Measurements from ENCODE around the gene SEC14L1. TPM values are rescaled to one million over a fixed set of nuclear protein-coding genes. Genes with fewer than 3 reads are reported as not detected.

SEC14L1 gene
- total RNA-seq, 1 donor from 2014 or later, result 83.5 TPM

DNA sequence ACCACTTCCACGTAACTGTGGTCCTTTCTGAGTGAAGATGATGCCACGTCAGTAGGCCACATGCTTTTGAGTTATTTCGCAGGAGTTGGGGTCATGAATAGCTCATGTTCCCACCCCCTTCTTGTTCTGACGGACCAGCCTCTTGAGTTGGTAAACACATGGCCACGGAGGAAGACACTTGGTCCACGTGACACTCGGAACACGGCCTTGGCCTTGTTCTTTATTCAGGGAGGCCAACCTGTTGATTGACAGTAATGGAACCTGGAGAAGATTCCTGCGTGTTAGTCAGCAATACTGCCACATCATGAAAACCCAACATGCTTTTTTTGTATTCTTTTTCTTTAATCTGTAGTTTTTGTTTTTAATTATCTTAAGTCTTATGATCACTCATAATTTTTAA is 56.3 kb downstream of the SEC14L1 start:
- Histone ChIP-seq H3K9ac (ENCODE audit: low read depth in 1 of 3, low read length in 3 of 3) (no peak overlapping the region), H3K9me3 (ENCODE audit: control insufficient read depth in 3 of 3, low read length in 3 of 3) (no peaks in the 10 kb centered on the region), H3K27ac (ENCODE audit: low read depth, low read length) (no peak overlapping the region), H3K36me3 (ENCODE audit: control insufficient read depth in 3 of 3, insufficient read depth in 3 of 3, low read length in 3 of 3) (peaks cover 59 to 76% (median 71%) of the 10 kb centered on the region in 3 donors), H3K27me3 (ENCODE audit: control insufficient read depth in 3 of 3, insufficient read depth in 3 of 3, low read length in 3 of 3) (no peaks in the 10 kb centered on the region), H3K4me3 (ENCODE audit: low read length in 3 of 3) (no peak overlapping the region), H3K4me1 (ENCODE audit: control insufficient read depth in 3 of 3, insufficient read depth in 3 of 3, low read length in 3 of 3) (peaks cover 0 to 5% (median 0%) of the 10 kb centered on the region in 3 donors)

DNA sequence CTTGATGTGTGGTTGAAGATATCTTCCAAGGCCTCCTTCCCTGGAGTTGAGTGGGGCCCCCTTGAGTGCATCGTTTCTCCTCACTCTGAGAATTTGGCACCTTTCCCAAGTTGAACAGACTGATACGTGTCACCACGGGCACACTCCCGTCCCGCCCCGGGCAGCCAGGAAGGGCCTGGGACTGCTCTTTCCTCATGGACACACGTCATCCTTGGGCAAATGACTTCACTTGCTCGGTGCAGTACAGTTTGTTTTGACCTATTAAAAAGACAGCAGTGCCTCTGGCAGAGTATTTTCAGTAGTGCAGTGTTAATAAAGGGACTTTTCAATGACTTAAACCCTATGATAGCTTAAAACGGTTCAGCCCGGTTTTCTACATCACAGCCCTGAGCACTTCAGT is 59.9 kb downstream of the SEC14L1 start:
- Histone ChIP-seq H3K27me3 (ENCODE audit: control insufficient read depth in 3 of 3, insufficient read depth in 3 of 3, low read length in 3 of 3) (no peaks in the 10 kb centered on the region), H3K9me3 (ENCODE audit: control insufficient read depth in 3 of 3, low read length in 3 of 3) (no peaks in the 10 kb centered on the region), H3K27ac (ENCODE audit: low read depth, low read length) (no peak overlapping the region), H3K9ac (ENCODE audit: low read depth in 1 of 3, low read length in 3 of 3) (no peak overlapping the region), H3K4me1 (ENCODE audit: control insufficient read depth in 3 of 3, insufficient read depth in 3 of 3, low read length in 3 of 3) (peaks cover 0 to 5% (median 3%) of the 10 kb centered on the region in 3 donors), H3K36me3 (ENCODE audit: control insufficient read depth in 3 of 3, insufficient read depth in 3 of 3, low read length in 3 of 3) (peaks cover 56 to 77% (median 73%) of the 10 kb centered on the region in 3 donors), H3K4me3 (ENCODE audit: low read length in 3 of 3) (no peak overlapping the region)

DNA sequence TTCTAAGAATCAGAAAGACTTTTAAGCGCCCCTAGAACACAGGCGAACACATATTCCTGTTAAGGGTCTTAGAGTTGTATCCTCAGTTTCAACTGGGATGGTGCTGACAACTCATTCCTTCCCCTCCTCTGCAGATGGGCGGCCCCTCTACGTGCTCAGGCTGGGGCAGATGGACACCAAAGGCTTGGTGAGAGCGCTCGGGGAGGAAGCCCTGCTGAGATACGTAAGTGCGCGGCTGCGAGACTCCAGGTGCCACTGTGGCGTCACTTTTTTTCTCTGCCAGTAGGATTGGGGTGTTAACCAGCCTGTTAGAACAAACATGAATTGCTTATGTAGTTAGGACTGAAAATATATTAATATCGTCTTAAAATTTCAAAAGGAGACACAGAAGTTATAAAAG is 62.7 kb downstream of the SEC14L1 start:
- H3K27ac ChIP-seq (ENCODE audit: low read depth, low read length), result no peak overlapping the region

DNA sequence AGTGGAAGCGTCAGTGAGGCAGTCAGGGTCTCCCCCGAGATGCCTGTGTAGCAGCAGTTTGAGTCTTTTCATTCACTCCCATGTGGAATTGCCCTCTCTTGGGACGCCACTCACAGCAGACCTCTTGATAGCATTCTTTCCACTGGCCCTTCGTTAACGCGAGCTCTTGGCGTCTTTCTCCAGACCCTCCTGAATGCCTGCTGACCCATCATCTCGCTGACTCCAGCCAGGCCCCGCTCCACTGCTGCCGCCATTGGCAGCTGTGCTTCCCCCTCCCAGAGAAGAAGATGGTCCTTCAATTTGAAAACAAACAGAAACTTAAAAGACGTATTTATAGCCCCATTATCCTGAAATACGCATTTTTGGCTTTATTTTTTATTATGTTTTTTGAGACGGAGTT is 63.1 kb downstream of the SEC14L1 start:
- no peaks in the 10 kb centered on the region for H3K9me3 ChIP-seq (ENCODE audit: control insufficient read depth in 3 of 3, low read length in 3 of 3)
- no peak overlapping the region for H3K4me3 ChIP-seq (ENCODE audit: low read length in 3 of 3)
- H3K27me3 ChIP-seq (ENCODE audit: control insufficient read depth in 3 of 3, insufficient read depth in 3 of 3, low read length in 3 of 3), result no peaks in the 10 kb centered on the region
- no peak overlapping the region for H3K9ac ChIP-seq (ENCODE audit: low read depth in 1 of 3, low read length in 3 of 3)
- H3K4me1 ChIP-seq (ENCODE audit: control insufficient read depth in 3 of 3, insufficient read depth in 3 of 3, low read length in 3 of 3), result peaks cover 12 to 30% (median 22%) of the 10 kb centered on the region in 3 donors
- no peak overlapping the region for H3K27ac ChIP-seq (ENCODE audit: low read depth, low read length)
- H3K36me3 ChIP-seq (ENCODE audit: control insufficient read depth in 3 of 3, insufficient read depth in 3 of 3, low read length in 3 of 3), result peaks cover 54 to 69% (median 66%) of the 10 kb centered on the region in 3 donors

More for the DNA sequence above, 62.7 kb downstream of the SEC14L1 start:
- Histone ChIP-seq H3K9me3 (ENCODE audit: control insufficient read depth in 3 of 3, low read length in 3 of 3) (no peaks in the 10 kb centered on the region), H3K27me3 (ENCODE audit: control insufficient read depth in 3 of 3, insufficient read depth in 3 of 3, low read length in 3 of 3) (no peaks in the 10 kb centered on the region), H3K36me3 (ENCODE audit: control insufficient read depth in 3 of 3, insufficient read depth in 3 of 3, low read length in 3 of 3) (peaks cover 54 to 69% (median 66%) of the 10 kb centered on the region in 3 donors), H3K9ac (ENCODE audit: low read depth in 1 of 3, low read length in 3 of 3) (no peak overlapping the region), H3K4me1 (ENCODE audit: control insufficient read depth in 3 of 3, insufficient read depth in 3 of 3, low read length in 3 of 3) (peaks cover 10 to 26% (median 18%) of the 10 kb centered on the region in 3 donors), H3K4me3 (ENCODE audit: low read length in 3 of 3) (no peak overlapping the region)

DNA sequence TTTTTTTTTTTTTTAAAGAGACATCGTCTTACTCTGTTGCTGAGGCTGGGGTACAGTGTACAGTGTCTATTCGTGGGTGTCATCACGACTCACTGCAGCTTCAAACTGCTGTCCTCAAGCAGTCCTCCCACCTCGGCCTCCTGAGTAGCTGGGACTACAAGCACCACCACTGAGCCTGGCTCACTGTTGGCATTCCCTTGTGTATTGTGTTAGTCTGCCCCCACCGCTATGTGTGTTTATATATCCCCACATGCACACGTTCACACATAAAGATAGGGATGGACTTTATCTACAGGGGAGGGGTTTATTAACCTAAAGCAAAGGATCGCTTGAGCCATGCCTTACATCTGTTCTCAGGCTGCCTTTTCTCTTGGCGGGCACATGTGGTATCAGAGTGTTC is 63.8 kb downstream of the SEC14L1 start:
- Histone ChIP-seq H3K27ac (ENCODE audit: low read depth, low read length) (no peak overlapping the region), H3K36me3 (ENCODE audit: control insufficient read depth in 3 of 3, insufficient read depth in 3 of 3, low read length in 3 of 3) (peaks cover 51 to 67% (median 65%) of the 10 kb centered on the region in 3 donors), H3K9ac (ENCODE audit: low read depth in 1 of 3, low read length in 3 of 3) (no peak overlapping the region), H3K9me3 (ENCODE audit: control insufficient read depth in 3 of 3, low read length in 3 of 3) (no peaks in the 10 kb centered on the region), H3K4me3 (ENCODE audit: low read length in 3 of 3) (no peak overlapping the region), H3K27me3 (ENCODE audit: control insufficient read depth in 3 of 3, insufficient read depth in 3 of 3, low read length in 3 of 3) (no peaks in the 10 kb centered on the region), H3K4me1 (ENCODE audit: control insufficient read depth in 3 of 3, insufficient read depth in 3 of 3, low read length in 3 of 3) (peaks cover 18 to 37% (median 29%) of the 10 kb centered on the region in 3 donors)

DNA sequence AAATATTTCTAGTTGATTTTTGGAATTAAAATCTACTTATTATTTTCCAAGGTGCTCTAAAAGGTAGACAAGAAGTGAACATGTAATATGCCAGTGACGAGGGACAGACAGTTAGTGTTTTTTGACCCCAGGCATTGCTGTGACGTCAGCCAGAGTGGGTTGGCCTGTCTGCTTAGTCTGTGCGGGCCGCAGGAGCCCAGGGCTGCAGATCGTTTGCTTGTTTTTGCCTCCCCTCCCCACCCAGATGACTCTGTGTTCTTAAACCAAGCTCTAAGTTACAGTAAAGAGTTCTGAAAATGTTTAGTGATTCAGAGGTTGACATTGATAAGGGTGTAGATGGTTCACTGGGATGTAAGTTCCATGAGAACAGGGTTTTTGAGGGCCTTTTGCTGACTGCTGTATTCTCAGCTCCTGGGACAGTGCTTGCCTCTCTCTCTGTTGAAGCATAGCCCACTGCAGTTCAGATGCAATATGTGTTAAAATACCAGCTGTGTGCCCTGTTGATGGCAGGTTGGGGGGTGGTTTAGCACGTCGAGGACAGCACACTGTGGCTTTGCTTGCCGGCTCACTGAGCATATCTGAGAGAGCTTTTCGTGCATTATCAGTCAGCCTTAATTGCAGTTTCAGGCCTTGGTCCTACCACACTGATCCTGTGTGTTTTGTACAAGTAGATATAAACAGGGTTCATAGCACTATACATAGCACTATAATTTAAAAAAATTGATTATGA is 64.8 kb downstream of the SEC14L1 start:
- Histone ChIP-seq H3K4me1 (ENCODE audit: control insufficient read depth in 3 of 3, insufficient read depth in 3 of 3, low read length in 3 of 3) (peaks cover 27 to 46% (median 39%) of the 10 kb centered on the region in 3 donors), H3K9ac (ENCODE audit: low read depth in 1 of 3, low read length in 3 of 3) (no peak overlapping the region), H3K27ac (ENCODE audit: low read depth, low read length) (no peak overlapping the region)

DNA sequence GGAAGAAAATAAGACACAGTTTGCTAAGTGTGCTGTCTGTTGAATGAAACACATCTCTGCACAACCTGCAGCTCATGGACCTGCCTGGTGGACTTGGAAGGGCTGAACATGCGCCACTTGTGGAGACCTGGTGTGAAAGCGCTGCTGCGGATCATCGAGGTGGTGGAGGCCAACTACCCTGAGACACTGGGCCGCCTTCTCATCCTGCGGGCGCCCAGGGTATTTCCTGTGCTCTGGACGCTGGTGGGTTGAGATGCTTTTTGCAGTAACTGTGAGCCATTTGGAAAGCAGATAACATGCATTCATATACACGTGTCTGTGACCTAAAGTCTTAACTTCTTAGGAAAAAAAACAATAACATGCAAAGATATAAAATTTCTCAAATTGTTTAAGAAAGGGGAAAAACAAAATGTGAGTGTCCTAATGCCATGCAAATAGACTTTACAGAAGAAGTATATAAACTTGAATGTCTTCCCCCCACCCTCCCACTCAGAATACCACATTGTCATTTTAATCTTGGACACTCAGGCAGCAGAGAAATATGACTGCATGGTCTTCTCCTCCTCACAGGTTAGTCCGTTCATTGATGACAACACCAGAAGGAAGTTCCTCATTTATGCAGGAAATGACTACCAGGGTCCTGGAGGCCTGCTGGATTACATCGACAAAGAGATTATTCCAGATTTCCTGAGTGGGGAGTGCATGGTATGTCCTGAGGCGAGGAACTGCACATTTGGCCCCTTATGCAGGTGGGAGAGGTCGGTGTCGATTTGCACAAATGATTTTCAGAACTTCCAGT is 65.6 kb downstream of the SEC14L1 start:
- H3K27me3 ChIP-seq (ENCODE audit: control insufficient read depth in 3 of 3, insufficient read depth in 3 of 3, low read length in 3 of 3), result no peaks in the 10 kb centered on the region
- H3K4me3 ChIP-seq (ENCODE audit: low read length in 3 of 3), result no peak overlapping the region
- peaks cover 54 to 66% (median 63%) of the 10 kb centered on the region in 3 donors for H3K36me3 ChIP-seq (ENCODE audit: control insufficient read depth in 3 of 3, insufficient read depth in 3 of 3, low read length in 3 of 3)
- peaks cover 31 to 50% (median 46%) of the 10 kb centered on the region in 3 donors for H3K4me1 ChIP-seq (ENCODE audit: control insufficient read depth in 3 of 3, insufficient read depth in 3 of 3, low read length in 3 of 3)
- H3K9me3 ChIP-seq (ENCODE audit: control insufficient read depth in 3 of 3, low read length in 3 of 3), result no peaks in the 10 kb centered on the region
- no peak overlapping the region for H3K9ac ChIP-seq (ENCODE audit: low read depth in 1 of 3, low read length in 3 of 3)
- H3K27ac ChIP-seq (ENCODE audit: low read depth, low read length), result no peak overlapping the region

More for the DNA sequence above, 64.8 kb downstream of the SEC14L1 start:
- Histone ChIP-seq H3K27me3 (ENCODE audit: control insufficient read depth in 3 of 3, insufficient read depth in 3 of 3, low read length in 3 of 3) (no peaks in the 10 kb centered on the region), H3K4me3 (ENCODE audit: low read length in 3 of 3) (no peak overlapping the region), H3K36me3 (ENCODE audit: control insufficient read depth in 3 of 3, insufficient read depth in 3 of 3, low read length in 3 of 3) (peaks cover 54 to 66% (median 61%) of the 10 kb centered on the region in 3 donors), H3K9me3 (ENCODE audit: control insufficient read depth in 3 of 3, low read length in 3 of 3) (no peaks in the 10 kb centered on the region)

DNA sequence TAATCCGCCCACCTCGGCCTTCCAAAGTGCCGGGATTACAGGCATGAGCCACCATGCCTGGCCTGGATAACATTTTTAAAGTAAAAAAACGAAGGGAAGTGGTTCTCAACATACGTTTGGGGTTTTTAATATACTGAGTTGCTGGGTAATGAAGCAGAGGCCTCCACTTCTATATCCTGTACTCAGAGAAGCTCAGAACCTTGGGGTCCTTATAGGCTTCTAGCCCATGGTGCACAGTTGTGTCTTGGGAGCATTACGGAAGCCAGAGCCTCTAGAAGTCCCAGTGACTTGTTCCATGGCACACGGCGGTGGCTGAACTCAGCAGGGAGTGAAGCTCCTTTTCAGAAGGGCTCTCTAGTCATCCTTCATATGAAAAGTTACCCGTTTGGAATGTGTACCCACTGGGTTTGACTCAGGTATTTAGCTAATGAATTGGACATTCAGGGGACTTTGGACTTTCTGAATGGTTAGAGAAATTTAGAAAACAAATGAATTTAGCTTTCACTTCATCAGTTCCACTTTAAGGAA is 67.0 kb downstream of the SEC14L1 start:
- H3K36me3 ChIP-seq (ENCODE audit: control insufficient read depth in 3 of 3, insufficient read depth in 3 of 3, low read length in 3 of 3), result peaks cover 61 to 73% (median 69%) of the 10 kb centered on the region in 3 donors

DNA sequence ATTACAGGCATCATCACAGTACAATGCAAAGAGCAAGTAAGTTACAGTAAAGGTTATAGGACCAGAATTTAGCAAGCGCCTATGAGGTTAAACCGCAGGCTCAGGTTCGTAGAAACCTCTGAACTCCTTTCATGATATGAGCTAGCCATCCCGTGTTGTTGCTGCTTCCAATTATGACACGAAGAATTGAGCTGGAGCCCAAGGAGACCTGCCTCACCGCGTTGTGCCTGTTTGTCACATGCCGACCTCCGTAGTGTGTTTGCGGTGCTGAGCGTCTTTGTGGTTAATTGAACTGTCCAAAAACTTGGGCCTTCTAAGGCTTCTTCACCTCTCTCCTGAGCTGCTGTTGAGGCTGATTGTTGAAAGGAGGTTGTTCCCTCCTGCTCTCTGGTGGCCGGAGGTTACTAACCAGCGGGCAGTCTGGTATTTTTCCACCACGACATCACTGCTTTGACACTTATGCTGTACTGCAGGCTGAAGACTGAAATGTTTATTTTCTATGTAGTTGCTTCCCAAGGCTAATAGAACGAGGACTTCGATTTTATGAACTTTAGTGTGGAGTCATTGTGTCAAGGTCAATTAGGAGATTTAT is 67.5 kb downstream of the SEC14L1 start:
- peak overlapping the region in 1 of 3 donors; percentile 20 for H3K4me3 ChIP-seq (ENCODE audit: low read length in 3 of 3)
- peaks cover 66 to 74% (median 72%) of the 10 kb centered on the region in 3 donors for H3K36me3 ChIP-seq (ENCODE audit: control insufficient read depth in 3 of 3, insufficient read depth in 3 of 3, low read length in 3 of 3)
- no peaks in the 10 kb centered on the region for H3K27me3 ChIP-seq (ENCODE audit: control insufficient read depth in 3 of 3, insufficient read depth in 3 of 3, low read length in 3 of 3)
- peaks cover 38 to 60% (median 57%) of the 10 kb centered on the region in 3 donors for H3K4me1 ChIP-seq (ENCODE audit: control insufficient read depth in 3 of 3, insufficient read depth in 3 of 3, low read length in 3 of 3)
- peak overlapping the region; percentile 80 for H3K27ac ChIP-seq (ENCODE audit: low read depth, low read length)
- H3K9me3 ChIP-seq (ENCODE audit: control insufficient read depth in 3 of 3, low read length in 3 of 3), result no peaks in the 10 kb centered on the region
- H3K9ac ChIP-seq (ENCODE audit: low read depth in 1 of 3, low read length in 3 of 3), result peak overlapping the region in 2 of 3 donors; percentile 4 to 8

More for the DNA sequence above, 67.0 kb downstream of the SEC14L1 start:
- H3K27me3 ChIP-seq (ENCODE audit: control insufficient read depth in 3 of 3, insufficient read depth in 3 of 3, low read length in 3 of 3), result no peaks in the 10 kb centered on the region
- H3K9me3 ChIP-seq (ENCODE audit: control insufficient read depth in 3 of 3, low read length in 3 of 3), result no peaks in the 10 kb centered on the region
- H3K9ac ChIP-seq (ENCODE audit: low read depth in 1 of 3, low read length in 3 of 3), result peak overlapping the region in 2 of 3 donors; percentile 4 to 8
- peak overlapping the region; percentile 80 for H3K27ac ChIP-seq (ENCODE audit: low read depth, low read length)
- H3K4me3 ChIP-seq (ENCODE audit: low read length in 3 of 3), result no peak overlapping the region
- peaks cover 33 to 54% (median 52%) of the 10 kb centered on the region in 3 donors for H3K4me1 ChIP-seq (ENCODE audit: control insufficient read depth in 3 of 3, insufficient read depth in 3 of 3, low read length in 3 of 3)
